CMK (cell line): Measurements from ENCODE around the gene UTP11.
"Not testable (repeated sequence)": the region's sequence is repeated elsewhere in the genome, so short reads cannot be mapped to it uniquely, and the experiment has no call there.

ENCODE experiments used
- DNase-seq: peaks from one replicate; pipeline ENCODE4 v3.0.0-alpha.2; 2010; ENCODE audit warnings: low read depth

The UTP11 gene, protein sequence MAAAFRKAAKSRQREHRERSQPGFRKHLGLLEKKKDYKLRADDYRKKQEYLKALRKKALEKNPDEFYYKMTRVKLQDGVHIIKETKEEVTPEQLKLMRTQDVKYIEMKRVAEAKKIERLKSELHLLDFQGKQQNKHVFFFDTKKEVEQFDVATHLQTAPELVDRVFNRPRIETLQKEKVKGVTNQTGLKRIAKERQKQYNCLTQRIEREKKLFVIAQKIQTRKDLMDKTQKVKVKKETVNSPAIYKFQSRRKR

DNA sequence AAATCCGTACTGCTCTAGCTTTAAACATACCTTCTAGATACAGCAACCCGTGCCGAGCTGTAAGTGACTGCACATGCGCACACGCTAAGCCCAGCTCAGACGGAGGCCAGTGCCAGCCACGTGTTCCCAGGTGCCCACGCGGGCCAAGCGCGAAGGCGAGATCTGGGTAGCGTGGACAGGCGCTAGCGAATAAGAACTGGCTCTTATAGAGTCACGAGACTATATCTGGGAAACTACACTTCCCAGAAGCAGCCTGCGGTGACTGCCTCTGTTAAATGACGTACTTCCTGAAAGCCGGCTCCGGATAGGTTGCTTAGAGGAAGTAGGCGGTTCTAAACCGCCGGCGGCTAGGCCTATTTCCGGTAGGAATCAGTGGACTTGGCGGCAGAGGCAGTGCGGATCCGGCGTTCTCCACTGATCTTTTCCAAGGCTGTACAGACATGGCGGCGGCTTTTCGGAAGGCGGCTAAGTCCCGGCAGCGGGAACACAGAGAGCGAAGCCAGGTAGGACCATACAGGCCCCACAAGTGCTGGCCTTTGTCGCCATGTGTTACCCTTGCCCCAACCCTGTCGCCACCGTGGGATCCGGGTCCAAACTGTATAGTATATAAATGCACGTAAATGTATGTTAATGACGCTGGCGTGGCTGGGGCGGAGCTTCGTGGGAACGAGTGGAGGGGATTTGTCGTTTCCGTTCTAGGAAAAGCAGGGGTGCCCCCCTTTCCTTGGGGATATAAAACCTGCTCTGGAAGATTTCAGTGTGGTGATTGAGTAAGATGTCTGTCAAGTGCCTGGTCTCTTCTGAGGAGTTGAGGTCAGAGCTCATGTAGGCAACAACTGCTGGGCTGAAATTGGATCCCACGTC, at the start of gene UTP11:
Gene UTP11, plus strand, starts transcription at position 372 of the 864 bp plus-strand sequence. Its CDS starts 69 bp downstream, at position 441.
- peak; percentile 98 for DNase-seq

DNA sequence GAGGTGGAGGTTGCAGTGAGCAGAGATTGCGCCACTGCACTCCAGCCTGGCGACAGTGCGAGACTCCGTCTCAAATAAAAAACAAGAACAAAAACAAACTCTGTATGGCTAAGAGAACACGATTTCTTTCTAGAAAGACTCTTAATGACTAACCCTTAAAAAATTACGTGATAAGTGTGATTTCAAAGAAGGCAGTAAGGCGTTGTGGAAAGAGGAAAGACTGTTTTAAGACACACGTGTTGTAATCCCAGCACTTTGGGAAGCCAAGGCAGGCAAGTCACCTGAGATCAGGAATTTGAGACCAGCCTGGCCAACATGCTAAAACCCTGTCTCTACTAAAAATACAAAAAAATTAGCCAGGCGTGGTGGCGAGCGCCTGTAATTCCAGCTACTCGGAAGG, 48.4 kb upstream of the UTP11 start:
- DNase-seq, result not testable (repeated sequence)

- DNase-seq, result no peak
Measured at GRCh38 chr1:37965301-37965700, 47.2 kb upstream of the UTP11 start.

DNA sequence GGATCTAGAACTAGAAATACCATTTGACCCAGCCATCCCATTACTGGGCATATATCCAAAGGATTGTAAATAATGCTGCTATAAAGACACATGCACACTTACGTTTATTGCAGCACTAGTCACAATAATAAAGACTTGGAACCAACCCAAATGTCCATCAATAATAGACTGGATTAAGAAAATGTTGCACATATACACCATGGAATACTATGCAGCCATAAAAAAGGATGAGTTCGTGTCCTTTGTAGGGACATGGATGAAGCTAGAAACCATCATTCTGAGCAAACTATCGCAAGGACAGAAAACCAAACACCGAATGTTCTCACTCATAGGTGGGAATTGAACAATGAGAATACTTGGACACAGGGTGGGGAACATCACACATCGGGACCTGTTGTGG, 38.9 kb upstream of the UTP11 start:
- DNase-seq, result not testable (repeated sequence)

DNA sequence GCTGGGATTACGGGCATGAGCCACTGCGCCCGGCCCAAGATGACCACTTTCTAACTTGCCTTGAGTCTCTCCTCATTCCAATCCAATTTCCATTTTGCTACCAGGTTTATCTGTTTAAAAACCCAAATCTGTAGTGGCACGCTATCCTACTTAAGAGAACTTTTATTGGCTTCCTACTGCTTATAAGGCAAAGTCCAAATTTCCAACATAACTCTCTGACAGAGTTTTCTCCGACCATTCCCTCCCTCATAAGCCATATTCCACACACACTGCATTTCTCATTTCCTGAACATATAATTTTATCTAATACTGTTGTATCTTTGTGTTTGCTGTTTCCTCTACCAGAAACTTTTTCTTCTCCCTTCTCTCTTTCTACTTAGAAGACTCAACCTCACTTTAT, 38.0 kb upstream of the UTP11 start:
- DNase-seq, result no peak

GRCh38 chr1:37975083-37975482, 37.5 kb upstream of the UTP11 start:
- not testable (repeated sequence) for DNase-seq

DNA sequence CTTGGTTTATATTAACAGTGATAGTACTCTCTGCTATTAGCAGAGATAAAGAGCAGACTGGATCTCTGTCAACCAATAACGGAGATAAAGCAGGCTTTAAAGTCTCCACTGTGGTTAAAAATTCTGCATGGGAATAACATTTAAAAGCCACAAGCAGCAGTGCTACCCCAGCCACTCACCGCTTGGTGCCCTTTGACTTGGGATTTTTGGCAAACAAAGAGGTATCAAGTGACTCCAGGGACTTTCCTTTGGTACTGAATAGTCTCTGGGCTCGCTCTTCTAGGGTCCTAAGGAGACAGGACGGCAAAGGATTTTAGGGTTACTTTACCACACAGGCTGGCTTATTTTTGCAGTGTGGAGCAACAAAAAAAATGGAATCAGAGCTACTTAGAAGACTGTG, 34.0 kb upstream of the UTP11 start:
- DNase-seq, result no peak

DNA sequence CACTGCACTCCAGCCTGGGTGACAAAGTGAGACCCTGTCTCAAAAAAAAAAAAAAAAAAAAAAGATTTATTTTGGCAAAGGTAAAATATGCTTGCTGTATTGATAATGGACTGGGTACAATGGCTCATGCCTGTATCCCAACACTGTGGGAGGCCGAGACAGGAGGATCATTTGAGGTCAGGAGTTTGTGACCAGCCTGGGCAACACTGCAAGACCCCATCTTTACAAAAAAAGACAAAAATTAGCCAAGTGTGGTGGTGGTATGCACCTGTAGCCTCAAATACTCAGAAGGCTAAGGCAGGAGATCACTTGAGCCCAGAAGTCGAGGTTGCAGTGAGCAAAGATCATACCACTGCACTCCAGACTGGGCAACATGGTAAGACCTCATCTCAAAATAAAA, 29.0 kb upstream of the UTP11 start:
- no peak for DNase-seq

DNA sequence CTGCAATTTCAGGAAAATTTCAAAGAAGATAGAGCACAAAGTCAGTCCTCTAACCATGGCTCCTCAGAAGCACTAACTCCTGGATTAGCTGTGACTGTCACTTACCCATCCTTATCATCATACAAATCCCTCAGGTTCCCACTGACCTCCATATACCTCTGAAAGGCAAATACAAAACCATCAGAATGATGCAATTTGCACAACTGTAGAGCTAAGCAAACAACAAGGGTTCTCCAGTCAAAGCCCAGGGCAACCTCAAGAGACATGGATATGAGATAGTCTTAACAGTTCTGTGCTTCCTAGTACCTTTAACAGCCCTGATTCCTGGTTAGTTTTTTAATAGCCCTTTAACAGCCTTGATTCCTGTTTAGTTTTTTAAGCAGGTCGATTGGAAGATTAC, 24.9 kb upstream of the UTP11 start:
- no peak for DNase-seq

DNA sequence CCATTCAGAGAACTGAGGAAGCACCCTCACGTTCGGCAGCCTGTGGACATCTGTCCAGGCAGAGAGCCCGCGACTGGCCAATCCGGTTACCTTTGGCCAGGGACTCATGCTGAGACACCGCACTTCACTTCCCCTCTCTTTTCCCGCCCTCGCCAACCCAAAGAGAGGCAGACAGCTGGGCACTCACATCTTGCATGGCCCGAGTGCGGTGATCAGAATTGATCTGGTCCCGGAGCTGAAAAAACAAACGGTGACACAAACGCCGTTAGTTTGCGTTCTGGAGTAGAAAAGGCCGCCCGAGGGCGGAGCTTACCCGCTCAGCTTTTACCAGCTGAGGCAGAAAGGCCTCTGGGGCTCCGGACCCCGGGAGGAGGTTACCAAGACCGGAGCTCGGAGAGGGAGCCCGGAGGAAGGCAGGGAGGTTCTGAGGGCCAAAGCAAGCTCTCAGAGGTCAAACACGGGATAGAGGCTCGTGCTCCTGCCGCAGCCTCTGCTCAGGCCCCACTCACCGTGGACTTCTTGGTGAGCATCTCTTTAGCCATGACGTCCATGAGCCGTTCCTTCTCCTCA, 23.1 kb upstream of the UTP11 start:
- no peak for DNase-seq

- DNase-seq, result no peak
Measured at GRCh38 chr1:37994886-37995566, 17.5 kb upstream of the UTP11 start.

DNA sequence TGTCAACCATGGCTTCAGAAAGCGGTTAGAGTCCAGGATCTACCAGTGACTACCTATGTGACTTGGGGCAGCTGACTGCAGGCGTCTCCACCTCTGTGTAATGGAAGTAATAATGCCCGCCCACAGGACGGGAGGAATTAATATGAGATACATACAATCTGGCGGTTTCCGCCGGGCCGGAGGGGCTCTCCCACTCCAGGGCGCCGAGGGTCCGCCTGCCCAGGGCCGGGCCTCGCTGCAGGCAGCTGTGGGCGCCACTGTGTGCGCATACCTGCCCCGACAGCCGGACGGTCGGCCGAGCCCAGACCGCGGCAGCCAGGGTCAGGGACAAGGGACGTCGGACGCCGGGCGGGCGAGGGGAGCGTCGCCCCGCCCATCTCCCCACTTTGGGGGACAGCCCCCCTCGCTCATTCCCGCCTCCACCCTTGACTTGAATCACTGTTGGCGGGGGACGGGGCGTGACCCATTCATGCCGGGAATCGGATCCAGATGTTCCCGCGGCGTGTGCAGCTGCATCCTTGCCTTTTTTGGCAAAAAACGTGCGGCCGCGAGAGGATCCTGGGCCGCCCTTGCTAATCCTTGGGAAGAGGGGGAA, 16.7 kb upstream of the UTP11 start:
- DNase-seq, result no peak

DNA sequence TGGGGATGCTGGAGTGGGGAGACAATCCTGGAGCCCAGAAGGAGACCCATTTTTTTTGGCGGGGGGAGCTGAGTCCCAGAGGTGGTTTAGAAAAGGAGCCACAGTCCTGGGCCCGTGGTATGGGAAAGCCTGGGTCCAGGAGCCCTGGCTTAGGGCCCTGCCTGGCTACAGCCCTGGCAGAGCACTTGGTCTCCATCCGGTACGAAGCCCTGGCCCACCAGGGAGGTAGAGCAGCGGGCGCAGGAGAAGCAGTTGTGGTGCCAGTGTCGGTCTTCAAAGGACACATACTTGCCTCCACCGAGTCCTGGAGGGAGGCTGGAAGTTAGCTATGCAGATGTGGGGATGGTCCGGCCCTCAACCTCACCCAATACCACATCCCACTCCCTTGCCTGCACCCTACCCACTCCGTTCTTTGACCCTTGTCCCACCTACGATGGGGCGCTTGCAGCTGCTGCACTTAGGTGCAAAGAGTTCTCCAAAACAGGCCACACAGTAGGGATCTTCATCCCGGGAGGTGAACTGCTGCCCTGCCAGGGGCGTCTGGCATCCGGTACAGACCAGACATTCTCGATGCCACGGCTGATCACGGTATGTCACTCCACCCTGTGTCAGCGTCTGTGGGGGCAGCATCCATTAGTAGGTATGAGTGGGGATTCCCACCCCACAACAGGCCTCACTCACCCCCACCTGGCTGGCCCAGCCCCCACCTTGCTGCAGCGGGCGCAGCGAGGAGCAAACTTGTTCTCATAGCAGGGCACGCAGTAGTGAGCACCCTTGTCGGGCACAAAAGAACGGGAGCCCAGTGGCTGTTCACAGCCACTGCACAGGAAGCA, 15.1 kb upstream of the UTP11 start:
- no peak for DNase-seq

DNA sequence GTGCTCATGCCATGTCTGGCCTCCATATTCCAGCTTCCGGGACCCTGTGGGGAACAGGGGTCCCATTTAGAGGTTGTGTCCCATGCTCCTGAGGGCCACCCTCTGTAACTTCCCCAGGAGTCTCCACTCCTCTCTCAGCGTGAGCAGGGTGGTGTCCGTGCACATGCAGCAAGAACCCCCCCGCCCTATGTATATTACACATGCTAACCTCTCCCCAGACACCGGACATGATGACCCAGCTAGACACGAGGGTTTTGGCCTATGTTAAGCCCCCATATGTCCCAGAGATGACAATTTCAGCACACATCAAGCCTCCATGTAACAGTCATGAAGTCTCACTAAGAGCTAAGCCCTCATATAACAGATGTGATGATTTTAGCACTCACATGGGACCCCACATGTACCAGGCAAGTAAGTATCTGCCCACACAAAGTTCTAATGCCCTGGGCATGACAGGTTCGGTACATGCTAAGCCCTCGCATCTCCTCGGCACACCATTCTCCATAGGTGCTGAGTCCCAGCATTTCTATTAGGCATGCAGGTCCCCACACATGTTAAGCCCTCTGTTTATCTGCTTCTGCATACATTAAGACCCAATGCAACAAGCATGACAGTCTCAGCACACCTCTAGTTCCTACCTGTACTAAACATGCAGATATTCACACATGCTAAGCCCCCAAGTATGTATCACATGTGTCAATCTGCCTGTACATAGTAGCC, 14.3 kb upstream of the UTP11 start:
- no peak for DNase-seq

DNA sequence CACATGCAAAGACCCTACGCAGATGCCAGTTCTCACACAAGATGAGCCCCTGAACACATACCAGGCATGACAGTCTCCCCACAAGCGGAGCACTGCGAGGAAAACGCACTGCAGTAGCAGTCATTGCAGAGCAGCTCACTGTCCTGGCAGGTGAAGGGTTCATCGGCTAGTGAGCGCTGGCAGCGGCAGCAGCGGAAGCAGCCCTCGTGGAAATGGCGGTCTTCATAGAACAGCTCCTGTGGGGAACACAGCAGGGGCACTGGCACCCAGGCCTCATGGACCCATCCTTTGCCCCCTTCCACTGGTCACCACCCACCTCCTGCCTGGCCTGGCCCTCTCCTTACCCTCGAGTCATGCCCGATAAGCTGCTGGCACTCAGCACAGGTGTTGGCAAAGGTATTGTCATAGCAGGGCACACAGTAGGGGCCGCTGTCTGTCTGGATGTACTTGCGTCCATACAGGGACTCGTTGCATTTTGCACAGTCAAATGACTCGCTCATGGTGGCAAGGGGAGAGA, 13.6 kb upstream of the UTP11 start:
- DNase-seq, result no peak

GRCh38 chr1:37999430-38000232, 12.9 kb upstream of the UTP11 start:
- DNase-seq, result peak; percentile 84

GRCh38 chr1:38000233-38000528, 12.4 kb upstream of the UTP11 start:
- DNase-seq, result no peak

- peak; percentile 63 for DNase-seq
Measured at GRCh38 chr1:38000529-38001455, 11.7 kb upstream of the UTP11 start.
